GM03348 (cell line): ENCODE results near the gene PRPS2.

Experiments
- DNase-seq: peaks from one replicate; pipeline ENCODE4 v3.0.0; 2012; ENCODE audit warnings: low spot score

The PRPS2 gene

GRCh38 chrX:12791257-12792228 is at the start of gene PRPS2:
TSS of gene PRPS2 (plus strand) at chrX:12791412. CDS start at chrX:12791498, 86 bp downstream.
- peak; percentile 87 for DNase-seq

GRCh38 chrX:12741416-12741815 is 49.8 kb upstream of the PRPS2 start:
- no peak for DNase-seq

GRCh38 chrX:12747433-12747832 is 43.8 kb upstream of the PRPS2 start:
- DNase-seq, result no peak

DNA sequence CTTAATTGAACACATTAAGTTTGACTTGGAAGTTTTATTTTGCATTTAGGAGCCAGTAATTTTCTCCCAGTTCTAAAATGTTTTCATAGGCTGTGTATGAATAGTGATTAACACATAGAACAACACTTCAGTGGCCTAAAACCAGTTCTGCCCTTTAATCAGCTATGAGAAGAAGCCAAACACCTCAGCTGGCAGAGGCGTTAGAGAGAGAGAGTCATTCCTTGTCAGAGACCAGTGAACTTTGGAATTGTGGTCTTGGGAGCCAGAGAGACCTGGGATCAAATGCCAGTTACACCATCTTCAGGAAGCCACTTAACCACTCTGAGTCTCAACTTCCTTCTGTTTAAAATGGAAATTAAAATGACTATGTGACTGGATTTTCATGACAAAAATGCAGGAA is 39.3 kb upstream of the PRPS2 start:
- no peak for DNase-seq

- DNase-seq, result no peak
Measured at GRCh38 chrX:12753366-12753765, 37.8 kb upstream of the PRPS2 start.

GRCh38 chrX:12758291-12758690 is 32.9 kb upstream of the PRPS2 start:
- DNase-seq, result no peak

DNA sequence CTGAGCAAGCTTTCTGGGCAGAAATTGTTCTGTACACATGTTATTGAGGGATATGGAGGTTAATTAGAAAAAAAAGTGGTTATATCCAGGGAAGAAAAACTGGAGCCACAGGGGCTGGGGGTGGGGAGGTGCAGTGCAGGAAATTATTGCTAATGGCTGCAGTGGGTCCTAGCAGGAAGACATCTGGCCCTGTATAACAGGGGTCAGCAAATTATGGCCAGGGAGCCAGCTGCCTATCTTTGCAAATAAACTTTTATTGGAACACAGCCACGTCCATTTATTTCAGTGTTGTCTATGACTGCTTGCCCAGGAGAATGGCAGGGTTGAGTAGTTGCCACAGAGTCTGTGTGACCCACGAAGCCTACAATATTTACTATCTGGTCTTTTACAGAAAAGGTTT is 23.4 kb upstream of the PRPS2 start:
- DNase-seq, result no peak

DNA sequence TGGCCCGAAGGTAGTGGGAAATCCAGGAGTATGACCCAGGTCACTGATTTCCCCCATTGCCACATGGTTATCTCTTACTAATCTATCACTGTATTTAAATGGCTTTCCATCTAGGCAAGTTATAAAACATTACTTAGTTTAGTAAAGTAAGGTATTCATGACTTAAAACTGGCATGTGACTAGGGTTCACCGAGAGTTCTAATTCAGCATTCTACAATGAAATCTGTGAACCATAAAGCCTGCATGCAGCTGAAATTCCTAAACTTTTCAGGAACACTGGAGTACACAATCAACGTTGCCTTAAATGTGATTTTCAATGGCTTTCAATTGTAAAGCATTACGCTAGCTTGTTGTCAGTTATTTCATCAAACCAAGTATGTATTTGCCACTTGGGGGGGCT is 22.7 kb upstream of the PRPS2 start:
- DNase-seq, result no peak

DNA sequence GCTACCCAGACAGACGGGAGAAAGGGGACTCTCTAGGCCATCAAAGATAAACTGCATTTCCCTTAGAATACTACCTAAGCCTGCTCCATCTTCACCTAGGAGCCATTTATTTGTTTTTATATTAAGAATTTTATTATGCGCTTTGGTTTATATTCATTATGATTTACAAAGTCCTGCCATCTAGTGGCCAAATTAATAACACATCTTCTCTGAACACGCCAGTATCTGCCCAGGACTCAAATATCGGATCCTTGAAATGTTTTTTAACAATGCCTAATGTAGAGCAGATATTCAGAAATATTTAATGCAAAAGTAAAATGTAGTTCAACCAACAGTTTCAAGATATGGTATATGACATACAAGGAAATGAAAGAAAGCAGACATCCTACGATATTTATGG is 20.8 kb upstream of the PRPS2 start:
- DNase-seq, result peak; percentile 33

GRCh38 chrX:12771445-12772069 is 19.7 kb upstream of the PRPS2 start:
- peak; percentile 44 for DNase-seq

GRCh38 chrX:12777670-12778069 is 13.5 kb upstream of the PRPS2 start:
- no peak for DNase-seq

GRCh38 chrX:12779534-12779933 is 11.7 kb upstream of the PRPS2 start:
- DNase-seq, result no peak

DNA sequence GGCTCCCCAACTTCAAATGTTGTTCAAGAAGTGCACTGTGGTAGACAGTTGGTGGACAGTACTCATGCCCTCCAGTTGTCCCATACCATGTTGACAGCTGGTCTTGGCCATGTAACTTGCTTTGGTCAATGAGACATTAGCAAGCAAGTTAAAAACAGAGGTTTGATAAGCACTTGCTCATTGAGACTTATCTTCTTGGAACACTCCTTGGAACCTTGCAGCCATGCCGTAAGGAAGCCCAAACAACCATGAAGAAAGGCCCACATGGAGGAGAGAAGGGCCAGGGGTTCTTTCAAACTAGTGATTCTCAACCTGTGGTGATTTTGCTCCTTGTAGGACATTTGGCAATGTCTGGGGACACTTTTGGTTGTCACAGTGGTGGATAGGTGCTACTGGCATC is 2.6 kb upstream of the PRPS2 start:
- no peak for DNase-seq

GRCh38 chrX:12789976-12790375 is 1.2 kb upstream of the PRPS2 start:
- no peak for DNase-seq

DNA sequence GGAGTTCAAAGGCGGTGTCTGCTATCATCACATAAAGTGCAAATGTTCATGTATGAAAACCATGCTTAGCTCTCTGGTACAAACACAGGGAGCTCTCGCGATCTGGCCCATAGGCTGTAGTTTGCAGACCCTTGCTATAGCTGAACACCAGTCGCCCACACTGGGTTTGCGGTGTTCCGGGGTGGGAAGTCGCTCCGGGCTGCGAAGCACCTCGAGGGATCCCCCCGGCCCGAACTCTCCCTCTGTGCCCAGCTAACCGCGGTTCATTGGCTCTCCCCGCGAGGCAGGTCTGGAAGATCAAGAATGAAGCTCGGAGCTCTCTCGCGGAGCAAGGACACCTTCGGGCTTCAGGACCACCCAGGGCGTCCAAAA is 341 bp upstream of the PRPS2 start:
- no peak for DNase-seq

DNA sequence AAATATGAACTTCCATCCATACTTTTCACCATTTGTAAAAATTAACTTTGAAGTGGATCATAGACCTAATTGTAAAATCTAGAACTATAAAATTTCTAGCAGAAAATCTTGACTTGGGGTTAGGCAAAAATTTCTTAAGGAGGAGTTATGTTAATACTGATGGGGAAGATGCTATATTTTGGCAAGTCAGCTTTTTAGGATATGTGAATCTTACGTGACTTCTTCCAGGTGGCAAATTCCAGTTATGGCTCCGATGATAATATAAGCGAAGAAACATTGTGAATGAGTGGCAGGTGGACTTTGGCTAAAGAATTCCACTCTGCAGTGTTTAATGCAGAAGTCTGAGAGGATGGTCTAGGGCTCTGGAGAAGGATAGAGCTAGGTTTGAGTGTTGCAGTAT is 1.5 kb downstream of the PRPS2 start:
- no peak for DNase-seq

- DNase-seq, result no peak
Measured at GRCh38 chrX:12794654-12795053, 3.4 kb downstream of the PRPS2 start.

DNA sequence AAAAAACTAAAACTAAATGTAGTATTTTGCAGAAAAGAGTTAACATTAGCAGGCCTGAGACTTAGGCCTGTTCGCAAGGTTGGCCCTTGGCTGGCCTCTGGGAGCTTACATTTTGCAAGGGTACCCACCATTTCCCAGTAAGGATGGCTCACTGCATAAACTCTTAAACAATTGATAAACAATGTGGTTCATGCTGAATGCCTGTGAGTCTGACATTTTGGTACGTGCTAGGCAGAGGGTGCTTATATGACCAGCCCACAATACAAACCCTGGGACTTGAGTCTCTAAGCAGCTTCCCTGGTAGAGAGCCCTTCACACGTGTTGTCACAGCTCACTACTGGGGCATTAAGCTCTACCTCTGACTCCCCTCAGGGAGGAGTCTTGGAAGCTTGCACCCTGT is 7.4 kb downstream of the PRPS2 start:
- DNase-seq, result no peak

DNA sequence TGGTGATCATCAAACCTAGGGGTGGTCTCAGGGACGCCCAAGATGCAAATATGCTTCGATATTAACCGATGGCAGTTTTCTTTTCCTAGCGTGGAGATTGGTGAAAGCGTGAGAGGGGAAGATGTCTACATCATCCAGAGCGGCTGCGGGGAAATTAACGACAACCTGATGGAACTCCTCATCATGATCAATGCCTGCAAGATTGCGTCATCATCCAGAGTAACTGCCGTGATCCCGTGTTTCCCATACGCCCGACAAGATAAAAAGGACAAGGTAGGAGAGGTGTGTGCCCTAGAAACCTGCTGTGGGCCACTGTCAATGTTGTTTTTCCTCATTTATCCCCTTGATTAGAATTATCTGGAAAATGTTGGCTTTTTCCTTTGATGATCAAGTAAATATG is 7.9 kb downstream of the PRPS2 start:
- DNase-seq, result no peak

- no peak for DNase-seq
Measured at GRCh38 chrX:12802741-12803140, 11.5 kb downstream of the PRPS2 start.

DNA sequence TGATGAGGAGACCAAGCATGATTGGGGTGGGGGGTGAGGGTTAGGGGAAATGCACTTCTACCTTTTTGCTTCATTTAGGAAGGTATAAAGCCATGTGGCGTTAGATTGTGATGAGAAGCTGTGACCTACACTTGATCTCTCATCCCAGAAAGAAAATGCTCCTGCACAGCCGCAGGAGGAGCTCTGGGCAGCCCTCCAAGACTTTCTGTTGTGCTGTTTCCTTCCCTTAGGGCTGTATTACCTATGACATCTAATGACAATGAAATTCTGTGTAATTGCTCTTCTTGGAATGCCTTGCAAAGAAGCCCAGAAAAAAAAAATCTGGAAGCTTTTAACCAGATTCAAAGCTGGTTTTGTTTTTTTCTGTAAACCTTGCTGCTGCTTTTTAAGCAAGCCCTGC is 13.4 kb downstream of the PRPS2 start:
- no peak for DNase-seq

- DNase-seq, result no peak
Measured at GRCh38 chrX:12805333-12805732, 14.1 kb downstream of the PRPS2 start.

DNA sequence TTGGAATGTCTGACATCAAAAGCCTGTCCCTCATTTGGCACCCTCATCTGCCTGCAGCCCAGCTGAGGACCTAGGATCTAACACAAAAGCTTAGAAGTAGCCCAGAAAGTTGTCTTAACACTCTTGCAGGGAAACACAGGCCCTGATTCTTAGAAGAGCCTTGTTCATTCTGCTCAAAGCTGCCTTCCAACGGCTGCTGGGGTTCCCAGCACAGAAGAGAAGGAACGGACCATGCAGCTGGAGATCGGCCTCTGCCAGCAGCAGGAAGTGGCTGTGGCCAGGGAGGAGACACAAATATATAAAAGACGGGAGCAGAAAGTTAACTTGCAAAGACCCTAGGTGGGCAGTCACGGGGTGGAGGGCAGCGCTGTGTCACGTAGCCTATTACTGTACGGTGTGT is 20.4 kb downstream of the PRPS2 start:
- no peak for DNase-seq

DNA sequence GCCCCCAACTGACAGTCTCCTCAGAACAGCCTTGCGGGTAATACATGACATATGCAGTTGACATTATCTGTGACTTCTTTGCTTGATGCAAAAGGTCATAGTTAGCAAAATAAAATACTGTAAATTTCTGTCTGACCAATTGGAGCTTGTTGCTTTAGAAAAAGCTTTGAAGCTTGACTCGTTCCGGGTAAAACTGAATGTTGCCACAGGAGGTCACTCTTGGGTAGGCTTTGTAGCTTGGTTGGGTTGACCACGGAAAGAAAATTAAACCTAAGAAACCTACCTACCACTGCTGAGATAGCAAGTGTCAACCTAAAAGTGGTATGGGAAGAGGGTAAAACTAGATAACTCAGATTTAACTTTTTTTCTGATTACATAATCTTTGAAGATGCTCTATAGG is 23.2 kb downstream of the PRPS2 start:
- DNase-seq, result peak; percentile 55
